EH (cell line): Measurements from ENCODE around the gene MAGEA1.
"Not testable (repeated sequence)": the region's sequence is repeated elsewhere in the genome, so short reads cannot be mapped to it uniquely, and the experiment has no call there.

Experiments used
- DNase-seq: peaks from one replicate; pipeline ENCODE4 v3.0.0-alpha.2; 2015; ENCODE audit warnings: low read depth

Gene MAGEA1, protein sequence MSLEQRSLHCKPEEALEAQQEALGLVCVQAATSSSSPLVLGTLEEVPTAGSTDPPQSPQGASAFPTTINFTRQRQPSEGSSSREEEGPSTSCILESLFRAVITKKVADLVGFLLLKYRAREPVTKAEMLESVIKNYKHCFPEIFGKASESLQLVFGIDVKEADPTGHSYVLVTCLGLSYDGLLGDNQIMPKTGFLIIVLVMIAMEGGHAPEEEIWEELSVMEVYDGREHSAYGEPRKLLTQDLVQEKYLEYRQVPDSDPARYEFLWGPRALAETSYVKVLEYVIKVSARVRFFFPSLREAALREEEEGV

DNA sequence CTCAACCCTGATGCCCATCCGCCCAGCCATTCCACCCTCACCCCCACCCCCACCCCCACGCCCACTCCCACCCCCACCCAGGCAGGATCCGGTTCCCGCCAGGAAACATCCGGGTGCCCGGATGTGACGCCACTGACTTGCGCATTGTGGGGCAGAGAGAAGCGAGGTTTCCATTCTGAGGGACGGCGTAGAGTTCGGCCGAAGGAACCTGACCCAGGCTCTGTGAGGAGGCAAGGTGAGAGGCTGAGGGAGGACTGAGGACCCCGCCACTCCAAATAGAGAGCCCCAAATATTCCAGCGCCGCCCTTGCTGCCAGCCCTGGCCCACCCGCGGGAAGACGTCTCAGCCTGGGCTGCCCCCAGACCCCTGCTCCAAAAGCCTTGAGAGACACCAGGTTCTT lies at the start of gene MAGEA1:
MAGEA1 (plus strand) TSS at position 154 of the 400 bp plus-strand sequence. CDS start 3,106 bp downstream, outside the sequence.
- DNase-seq: no peak

DNA sequence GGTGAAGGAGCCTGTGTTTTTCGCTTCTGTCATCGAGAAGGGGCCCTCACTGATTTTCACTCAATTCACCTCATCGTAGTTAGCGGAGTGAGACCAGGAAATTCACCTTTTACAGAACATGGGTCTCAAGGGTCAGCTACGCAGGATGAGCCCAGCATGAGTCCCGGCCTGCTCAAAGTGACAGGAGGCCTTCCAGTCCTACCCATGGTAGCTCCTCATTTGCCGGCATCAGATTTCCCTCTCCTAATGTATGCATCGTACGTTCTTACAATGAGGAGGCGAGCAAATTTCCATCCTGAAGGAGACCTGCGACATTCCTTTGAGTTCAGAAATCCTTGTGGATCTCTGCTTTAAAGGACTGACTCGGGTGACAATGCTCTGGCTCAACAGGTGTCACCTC lies 46.2 kb upstream of the MAGEA1 start:
- DNase-seq: not testable (repeated sequence)

DNA sequence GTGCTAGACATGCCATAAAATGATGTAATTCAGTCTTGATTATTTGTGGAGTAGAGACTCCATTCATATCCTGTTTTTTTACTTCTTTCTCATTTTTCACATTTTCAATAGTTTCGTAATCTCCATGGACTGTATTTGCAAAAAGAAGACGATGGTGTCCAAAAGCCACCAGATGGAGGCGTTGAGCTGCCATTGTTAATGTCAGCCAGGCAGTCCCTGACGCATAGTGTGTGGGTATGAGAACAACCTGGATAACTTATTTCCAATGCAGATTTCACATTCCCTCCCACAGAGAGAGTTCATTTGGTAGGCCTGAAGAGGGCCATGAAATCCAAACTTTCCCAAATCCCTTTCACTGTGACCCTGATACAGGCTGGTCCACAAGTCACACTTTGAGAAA lies 40.0 kb upstream of the MAGEA1 start:
- not testable (repeated sequence) for DNase-seq

DNA sequence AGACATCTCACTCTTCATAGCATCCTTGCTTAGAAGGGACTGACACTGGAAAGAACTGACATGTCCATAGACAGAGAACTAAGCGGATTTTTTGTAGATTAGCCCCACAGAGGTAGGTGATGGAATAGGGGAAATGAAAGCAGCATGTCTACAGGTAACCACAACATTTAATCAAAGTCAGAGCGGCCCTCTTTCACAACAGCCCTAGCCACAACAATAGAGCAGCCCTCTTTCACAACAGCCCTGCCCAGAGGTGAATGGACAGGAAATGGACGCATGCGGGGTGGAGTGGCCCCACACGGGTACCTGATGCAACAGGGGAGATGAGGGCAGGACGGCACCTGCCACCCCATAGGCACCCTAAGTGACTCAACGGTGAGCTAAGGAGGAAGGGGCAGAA lies 32.8 kb upstream of the MAGEA1 start:
- not testable (repeated sequence) for DNase-seq

DNA sequence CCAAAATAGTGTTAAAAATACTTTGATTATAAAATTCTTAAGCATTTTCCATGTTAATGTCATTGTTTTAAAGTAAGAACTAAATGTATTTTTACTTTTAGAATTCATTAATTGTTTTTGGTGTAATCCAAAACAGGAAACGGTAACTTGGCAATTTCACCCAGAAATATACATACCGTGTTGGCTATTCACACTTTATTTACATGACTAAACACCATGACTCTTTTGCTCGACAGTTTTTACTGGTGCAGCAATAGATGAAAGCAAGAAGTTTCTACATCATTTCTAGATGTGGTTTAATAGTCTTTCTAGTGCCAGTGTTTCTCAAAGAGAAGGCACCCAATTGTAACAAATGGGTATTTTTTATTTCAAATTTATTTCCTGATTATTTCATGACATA lies 25.6 kb upstream of the MAGEA1 start:
- no peak for DNase-seq

DNA sequence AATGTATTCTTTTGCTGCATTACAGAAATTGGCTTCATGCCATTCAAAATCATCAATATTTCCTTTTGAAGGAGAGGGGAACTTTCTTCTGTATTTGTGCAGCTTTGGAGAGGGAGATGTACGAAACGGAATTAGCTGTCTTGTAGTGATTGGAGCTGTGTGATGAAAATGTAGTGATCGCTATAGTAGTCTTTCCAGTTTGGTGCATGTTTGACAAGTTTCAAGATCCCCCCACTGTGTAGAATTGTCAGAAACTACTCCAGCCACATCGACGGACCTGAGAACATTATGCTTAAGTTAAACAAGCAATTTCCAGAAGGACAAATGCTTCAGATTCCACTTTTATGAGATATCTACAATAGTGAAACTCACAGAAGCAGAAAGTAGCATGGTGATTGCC lies 21.6 kb upstream of the MAGEA1 start:
- no peak for DNase-seq

DNA sequence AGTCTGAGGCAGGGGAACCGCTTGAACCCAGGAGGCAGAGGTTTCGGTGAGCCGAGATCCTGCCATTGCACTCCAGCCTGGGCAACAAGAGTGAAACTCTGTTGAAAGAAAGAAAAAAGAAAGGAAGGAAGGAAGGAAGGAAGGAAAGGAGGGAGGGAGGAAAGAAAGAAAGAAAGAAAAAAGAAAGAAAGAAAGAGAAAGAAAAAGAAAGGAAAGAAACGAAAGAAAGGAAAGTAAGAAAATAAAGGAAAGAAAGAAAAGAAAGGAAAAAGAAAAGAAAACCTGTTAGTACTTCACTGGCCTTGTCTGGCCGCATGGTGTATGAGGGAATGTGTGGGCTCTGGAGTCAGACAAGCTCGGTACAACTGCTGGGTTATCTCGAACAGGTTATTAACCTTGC lies 20.8 kb upstream of the MAGEA1 start:
- DNase-seq: no peak

DNA sequence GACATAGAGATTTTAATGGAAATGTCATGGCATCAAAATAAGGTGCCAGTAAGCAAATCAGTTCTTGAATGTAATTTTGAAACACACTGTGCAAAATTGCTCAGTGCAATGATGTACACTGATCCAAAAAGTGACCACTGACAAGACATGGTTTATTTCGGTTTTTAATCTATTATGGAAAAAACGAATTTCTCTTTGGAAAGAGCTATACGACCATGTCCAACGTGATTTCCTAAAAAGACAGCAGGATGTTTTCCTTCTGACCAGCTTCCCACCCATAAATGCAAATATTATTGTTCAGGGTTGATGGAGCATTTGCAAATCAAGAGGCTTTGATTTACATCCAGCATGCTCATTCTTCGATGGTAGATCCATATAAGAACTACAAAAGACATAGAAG lies 17.1 kb upstream of the MAGEA1 start:
- no peak for DNase-seq

DNA sequence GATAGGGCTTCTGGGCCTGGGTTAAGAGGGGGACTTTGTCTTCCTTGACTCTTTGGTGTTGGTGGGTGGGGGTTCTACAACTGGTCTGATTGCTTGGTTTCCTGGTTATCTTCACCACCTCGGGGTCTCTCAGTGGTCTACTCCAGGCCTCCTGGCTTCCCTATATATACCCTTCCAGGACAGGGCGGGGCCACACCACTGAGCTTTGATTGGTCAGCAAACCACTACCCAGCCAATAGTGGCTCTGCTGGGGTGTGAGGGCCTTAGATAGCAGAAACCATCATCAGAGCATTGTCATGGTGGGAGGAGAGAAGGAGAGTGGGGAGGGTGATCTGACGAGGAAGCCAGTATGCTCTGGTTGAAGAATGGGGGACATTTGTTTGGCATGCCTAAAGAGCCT lies 14.4 kb upstream of the MAGEA1 start:
- no peak for DNase-seq

DNA sequence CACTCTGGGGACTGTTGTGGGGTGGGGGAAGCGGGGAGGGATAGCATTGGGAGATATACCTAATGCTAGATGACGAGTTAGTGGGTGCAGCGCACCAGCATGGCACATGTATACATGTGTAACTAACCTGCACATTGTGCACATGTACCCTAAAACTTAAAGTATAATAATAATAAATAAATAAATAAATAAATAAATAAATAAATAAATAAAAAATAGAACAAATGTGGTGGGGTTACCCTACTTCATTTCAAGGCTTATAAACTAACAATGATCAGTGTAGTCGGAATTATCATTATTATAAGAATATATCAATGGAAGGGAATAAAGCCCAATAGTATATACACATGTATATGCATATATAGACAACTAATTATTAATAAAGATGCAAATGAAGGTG lies 10.7 kb upstream of the MAGEA1 start:
- DNase-seq: not testable (repeated sequence)

DNA sequence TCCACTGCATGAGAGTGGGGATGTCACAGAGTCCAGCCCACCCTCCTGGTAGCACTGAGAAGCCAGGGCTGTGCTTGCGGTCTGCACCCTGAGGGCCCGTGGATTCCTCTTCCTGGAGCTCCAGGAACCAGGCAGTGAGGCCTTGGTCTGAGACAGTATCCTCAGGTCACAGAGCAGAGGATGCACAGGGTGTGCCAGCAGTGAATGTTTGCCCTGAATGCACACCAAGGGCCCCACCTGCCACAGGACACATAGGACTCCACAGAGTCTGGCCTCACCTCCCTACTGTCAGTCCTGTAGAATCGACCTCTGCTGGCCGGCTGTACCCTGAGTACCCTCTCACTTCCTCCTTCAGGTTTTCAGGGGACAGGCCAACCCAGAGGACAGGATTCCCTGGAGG lies 2.7 kb downstream of the MAGEA1 start:
- no peak for DNase-seq

DNA sequence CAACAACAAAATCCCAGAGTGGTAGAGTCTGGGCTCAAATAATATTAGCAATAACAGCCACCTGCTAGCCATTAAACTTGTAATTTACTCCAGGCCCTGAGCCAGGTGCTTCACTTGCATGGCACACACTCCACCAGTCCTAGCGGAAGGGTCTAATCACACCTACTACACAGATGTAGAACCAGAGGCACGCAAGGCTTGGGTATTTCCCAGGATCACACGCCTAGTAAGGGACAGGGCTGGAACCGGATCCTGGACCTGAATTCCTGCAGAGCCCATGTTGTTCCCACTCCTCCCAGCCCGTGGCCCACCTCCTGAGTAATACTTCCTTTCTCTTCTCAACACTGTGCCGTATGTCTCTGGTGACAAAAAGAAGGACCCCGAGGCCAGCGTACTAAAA lies 5.7 kb downstream of the MAGEA1 start:
- DNase-seq: no peak

DNA sequence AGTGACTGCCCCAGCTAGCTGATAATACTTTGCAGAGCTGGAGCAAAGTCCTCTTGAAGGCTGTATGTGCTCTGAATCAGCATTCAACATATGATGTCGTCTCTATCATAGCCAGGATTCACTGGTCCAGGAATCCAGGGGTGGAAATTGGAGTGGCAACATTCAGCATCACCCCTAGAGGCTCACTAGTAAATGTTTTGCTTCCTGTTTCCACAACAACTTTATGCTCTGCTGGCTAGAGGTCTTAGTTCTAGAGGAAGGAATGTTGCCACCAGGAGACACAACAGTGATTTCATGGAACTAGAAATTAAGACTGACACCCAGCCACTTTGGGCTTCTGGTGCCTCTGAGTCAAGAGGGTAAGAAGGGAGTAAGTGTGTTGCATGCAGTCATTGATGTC lies 11.3 kb downstream of the MAGEA1 start:
- no peak for DNase-seq

DNA sequence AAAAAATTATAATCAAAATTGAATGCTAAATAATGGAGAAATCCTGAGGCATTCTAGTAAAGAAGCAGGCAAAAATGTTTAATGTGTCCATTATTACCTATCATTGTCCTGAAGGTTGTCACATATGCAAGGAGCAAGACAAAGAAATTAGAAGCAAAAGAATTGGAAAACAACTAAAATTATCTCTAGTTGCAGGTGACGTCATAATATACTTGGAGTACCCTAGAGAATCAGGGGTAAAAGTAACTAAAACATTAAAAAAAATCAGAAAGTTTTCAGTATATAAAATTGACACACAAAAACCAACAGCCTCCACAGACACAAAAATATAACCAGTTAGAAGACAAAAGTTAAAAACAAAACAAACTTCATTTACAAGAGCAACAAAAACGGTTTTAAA lies 21.4 kb downstream of the MAGEA1 start:
- DNase-seq: no peak

DNA sequence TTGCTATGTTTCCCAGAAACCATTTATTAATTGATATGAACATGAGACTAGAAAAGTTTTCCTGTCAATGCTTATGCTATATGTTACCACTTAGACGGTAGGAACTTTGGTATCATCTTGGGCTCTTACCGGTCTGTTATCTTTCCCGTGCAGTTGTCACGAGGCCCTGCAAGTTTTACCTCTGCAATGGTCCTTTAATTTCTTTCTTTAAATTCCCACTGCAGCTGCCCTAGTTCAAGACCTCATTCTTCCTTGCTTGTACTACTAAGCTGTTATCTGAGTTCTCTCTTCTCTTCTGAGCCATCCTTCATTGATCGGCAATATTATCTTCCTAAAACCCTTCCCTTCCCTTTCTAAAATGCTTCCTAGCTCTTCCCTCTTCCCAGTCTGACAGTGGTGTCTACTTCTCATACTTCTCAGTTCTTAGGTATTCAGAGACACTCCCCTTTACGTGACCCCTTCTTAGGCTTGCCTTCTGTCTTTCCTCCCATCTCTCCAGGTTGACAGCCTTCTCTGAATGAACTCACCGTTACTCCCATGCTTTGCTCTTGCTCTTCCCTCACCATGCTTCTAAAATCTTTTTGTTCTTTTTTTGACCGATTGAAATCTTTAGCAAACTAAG lies 27.5 kb downstream of the MAGEA1 start:
- no peak for DNase-seq

DNA sequence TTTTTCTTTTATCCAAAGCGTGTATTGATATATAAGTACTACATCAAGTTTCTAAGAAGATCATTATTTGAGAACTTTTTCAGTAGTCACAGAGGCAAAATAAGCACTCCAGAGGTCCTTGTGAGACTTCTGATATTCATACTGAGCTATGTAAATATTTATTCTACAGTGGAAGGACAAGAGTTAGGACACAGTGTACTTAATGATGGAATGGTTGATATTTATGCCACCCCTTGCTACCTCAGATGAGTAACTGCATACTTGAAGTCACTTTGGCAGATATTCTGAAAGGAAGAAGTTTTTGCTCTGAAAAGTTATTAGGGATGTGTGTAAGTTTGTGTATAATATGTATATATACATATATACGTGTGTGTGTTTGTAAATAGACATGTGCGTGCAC lies 30.3 kb downstream of the MAGEA1 start:
- DNase-seq: no peak

DNA sequence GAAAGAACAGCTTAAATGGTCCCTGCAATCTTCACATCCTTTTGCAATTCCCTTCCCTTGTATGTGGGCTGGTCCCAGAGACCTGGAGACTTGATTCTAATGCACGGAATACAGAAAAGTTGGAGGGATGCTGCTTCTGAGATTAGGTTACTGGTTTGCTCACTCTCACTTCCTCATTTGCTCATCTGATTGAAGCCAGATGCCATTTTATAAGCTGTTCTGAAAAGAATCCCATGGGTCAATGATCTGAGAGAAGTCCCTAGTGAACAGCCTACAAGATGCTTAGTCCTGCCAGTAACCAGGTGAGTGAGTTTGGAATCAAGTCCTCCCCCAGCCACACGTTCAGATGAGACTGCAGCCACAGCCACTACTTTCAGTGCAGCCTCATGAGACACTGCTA lies 35.9 kb downstream of the MAGEA1 start:
- no peak for DNase-seq

DNA sequence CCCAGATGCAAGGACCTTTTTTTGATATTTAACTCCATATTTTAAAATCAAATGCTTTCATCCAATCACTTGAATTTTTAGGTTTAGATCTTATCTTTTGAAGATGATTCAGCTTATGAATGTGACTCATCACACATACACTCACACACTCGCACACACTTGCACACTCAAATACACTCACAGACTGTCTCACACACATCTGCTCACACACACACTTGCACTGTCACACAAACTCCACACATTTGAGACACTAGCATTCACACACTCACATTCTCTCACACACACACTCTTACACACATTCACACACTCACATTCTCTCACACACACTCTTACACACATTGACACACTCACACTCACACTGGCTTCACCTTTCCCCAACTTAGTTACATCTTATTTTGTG lies 37.8 kb downstream of the MAGEA1 start:
- DNase-seq: peak; percentile 0

DNA sequence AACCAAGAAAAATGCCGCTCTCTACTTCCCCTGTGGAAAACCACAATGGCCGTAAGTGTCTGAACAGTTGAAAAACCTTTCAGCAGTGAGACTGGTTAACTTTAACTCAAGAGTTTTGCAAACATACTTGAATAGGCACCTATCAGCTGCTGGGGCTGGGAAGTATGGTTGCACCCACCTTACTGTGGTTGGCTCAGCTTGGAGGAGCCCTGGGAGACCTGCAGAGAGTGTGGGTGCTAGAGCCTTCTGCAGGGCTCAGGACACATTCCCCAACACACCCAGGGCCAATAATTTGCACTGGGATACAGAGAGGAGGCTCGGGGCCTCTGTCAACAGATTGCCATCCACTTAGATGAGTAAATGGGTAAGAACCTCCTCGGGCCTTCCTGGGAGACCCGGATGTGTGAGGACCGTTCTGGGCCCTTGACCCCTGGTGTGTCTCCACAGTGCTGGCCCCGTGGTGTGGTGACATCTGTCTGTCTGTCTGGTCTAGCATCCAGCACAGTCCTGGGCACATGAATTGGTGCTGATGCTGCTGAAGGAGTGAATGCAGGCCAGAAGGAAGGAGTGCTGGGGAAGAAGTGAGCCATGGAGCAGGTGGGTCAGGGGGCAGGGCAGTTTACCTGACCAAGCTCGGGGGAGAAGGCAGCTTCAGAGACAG lies 46.5 kb downstream of the MAGEA1 start:
- no peak for DNase-seq

DNA sequence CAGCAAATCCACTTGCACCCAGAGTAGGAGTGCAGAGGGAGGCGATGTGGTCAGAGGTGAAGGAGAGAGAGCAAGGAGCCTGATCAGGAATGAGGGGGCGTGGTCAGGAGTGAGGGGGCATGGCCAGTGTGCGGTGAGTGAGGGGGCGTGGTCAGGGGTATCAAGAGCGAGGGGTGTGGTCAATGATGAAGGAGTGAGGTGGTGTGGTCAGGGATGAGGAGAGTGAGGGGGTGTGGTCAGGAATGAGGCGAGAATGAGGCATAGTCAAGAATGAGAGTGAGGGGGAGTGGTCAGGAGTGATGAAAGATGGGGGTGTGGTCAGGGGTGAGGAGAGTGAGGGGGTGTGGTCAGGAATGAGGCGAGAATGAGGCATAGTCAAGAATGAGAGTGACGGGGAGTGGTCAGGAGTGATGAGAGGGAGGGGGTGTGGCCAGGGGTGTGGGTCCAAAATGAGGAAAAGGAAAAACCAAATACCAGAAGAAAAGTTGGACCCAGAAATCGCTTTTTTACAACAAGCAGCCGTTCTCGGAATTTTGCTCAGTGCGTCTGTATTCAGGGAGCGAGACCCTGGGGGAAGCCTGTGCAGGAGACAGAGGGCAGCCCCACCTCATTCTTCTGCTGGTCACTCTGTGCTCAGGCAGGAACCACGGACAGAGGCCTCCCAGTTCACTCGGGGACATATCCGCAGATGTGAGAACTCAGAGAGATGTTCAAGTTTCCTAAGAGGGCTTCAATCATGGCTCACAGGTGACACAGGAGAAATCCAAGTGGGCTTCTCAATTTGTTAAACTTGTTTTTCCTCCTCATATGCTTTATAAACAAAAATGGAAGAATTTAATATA lies 47.5 kb downstream of the MAGEA1 start:
- DNase-seq: peak; percentile 43
